Astrocyte (in vitro differentiated cells and primary cell): ENCODE measurements around the gene ARHGEF26. TPM values are rescaled to one million over a fixed set of nuclear protein-coding genes. Genes with fewer than 3 reads are reported as not detected.

Source experiments
- DNase-seq: peaks from one replicate; pipeline ENCODE4 v3.0.0-alpha.2; 2010; ENCODE audit warnings: low read depth
- FAIRE-seq: peaks from 2 replicates; lab custom pipeline; 2011; peaks lifted over from hg19 to GRCh38; lab: Jason Lieb, UNC
- H2AFZ ChIP-seq: 2 replicates; pipeline ENCODE4 v1.6.0; 2012; ENCODE audit warnings: low read depth, low read length, inconsistent platforms
- H3K27ac ChIP-seq: 2 replicates; pipeline ENCODE4 v1.5.1; 2011; ENCODE audit warnings: low read depth, low read length, inconsistent platforms
- H3K27me3 ChIP-seq: 2 replicates; pipeline ENCODE4 v1.6.0; 2011; ENCODE audit warnings: low read length, inconsistent platforms; ENCODE audit not compliant: insufficient read depth
- H3K36me3 ChIP-seq: 2 replicates; pipeline ENCODE4 v1.5.1; 2011; ENCODE audit warnings: low read length, inconsistent platforms; ENCODE audit not compliant: insufficient read depth
- H3K4me1 ChIP-seq: 2 replicates; pipeline ENCODE4 v1.5.1; 2011; ENCODE audit warnings: low read length, inconsistent platforms; ENCODE audit not compliant: insufficient read depth
- H3K4me2 ChIP-seq: 2 replicates; pipeline ENCODE4 v1.6.0; 2012; ENCODE audit warnings: low read length, inconsistent platforms
- H3K4me3 ChIP-seq: 2 replicates; pipeline ENCODE4 v1.5.1; 2011; ENCODE audit warnings: low read depth, mild to moderate bottlenecking, low read length, inconsistent platforms; ENCODE audit not compliant: insufficient read depth
- H3K79me2 ChIP-seq: 2 replicates; pipeline ENCODE4 v1.6.0; 2012; ENCODE audit warnings: mild to moderate bottlenecking, low read length, inconsistent platforms; ENCODE audit not compliant: insufficient read depth
- H3K9ac ChIP-seq: 2 replicates; pipeline ENCODE4 v1.6.0; 2012; ENCODE audit warnings: mild to moderate bottlenecking, low read length, inconsistent platforms
- H3K9me3 ChIP-seq: 2 replicates; pipeline ENCODE4 v1.5.1; 2012; ENCODE audit warnings: low read depth, mild to moderate bottlenecking, low read length, inconsistent platforms; ENCODE audit not compliant: insufficient read depth
- H4K20me1 ChIP-seq: 2 replicates; pipeline ENCODE4 v1.6.0; 2012; ENCODE audit warnings: low read length, inconsistent platforms; ENCODE audit not compliant: insufficient read depth
- H3K27ac Mint-ChIP-seq: one replicate; pipeline ENCODE4 v1.8.0; 2021; ENCODE audit warnings: mild to moderate bottlenecking, mixed read lengths; ENCODE audit not compliant: unreplicated experiment
- H3K27me3 Mint-ChIP-seq: one replicate; pipeline ENCODE4 v1.8.0; 2021; ENCODE audit warnings: low read depth, mixed read lengths; ENCODE audit not compliant: unreplicated experiment
- H3K36me3 Mint-ChIP-seq: one replicate; pipeline ENCODE4 v1.8.0; 2021; ENCODE audit warnings: low read depth, mixed read lengths; ENCODE audit not compliant: unreplicated experiment
- H3K4me1 Mint-ChIP-seq: one replicate; pipeline ENCODE4 v1.8.0; 2021; ENCODE audit warnings: low read depth, mixed read lengths; ENCODE audit not compliant: unreplicated experiment
- H3K4me3 Mint-ChIP-seq: one replicate; pipeline ENCODE4 v1.8.0; 2021; ENCODE audit warnings: mild to moderate bottlenecking, moderate library complexity, mixed read lengths; ENCODE audit not compliant: unreplicated experiment
- H3K9me3 Mint-ChIP-seq: one replicate; pipeline ENCODE4 v1.8.0; 2021; ENCODE audit warnings: mild to moderate bottlenecking, mixed read lengths; ENCODE audit not compliant: unreplicated experiment
- EZH2 ChIP-seq: IDR thresholded peaks from 2 replicates; pipeline ENCODE4 v1.6.1; 2012; ENCODE audit warnings: mild to moderate bottlenecking, low read length, inconsistent platforms; ENCODE audit not compliant: insufficient read depth
- total RNA-seq: library from RNA; stranded (reverse); gene quantifications from 2 replicates; pipeline ENCODE4 v1.2.1, GENCODE V29; 2021
- TF ChIP-seq, protein P1 (sequence below): IDR thresholded peaks from 2 replicates; pipeline ENCODE4 v1.5.1; 2011; ENCODE audit warnings: low read depth, mild to moderate bottlenecking, inconsistent platforms, low read length, moderate library complexity; ENCODE audit not compliant: insufficient read depth

The ARHGEF26 gene
- total RNA-seq, 1 donor from 2014 or later, result 1.7 TPM

DNA sequence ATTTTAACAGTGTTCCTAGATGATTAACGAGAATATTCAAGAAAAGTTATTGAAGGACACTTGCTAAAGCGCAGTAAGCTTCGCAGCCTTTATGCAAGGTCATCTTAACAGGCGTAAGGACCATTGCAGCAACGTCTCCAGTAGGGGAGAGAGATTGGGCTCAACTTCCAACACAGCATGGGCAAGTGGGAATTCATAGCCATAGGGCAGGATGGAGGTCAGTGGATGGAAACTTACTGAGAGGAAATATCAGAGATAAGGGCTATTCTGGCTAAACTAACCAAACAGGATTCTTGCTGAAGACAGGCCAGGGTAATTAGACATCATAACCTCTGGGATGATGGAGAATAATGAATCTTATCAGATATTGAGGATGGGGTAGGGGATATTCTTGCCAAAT is 120.3 kb downstream of the ARHGEF26 start:
- Histone ChIP-seq H3K4me1 (peaks cover 17% of the 10 kb centered on the region), H4K20me1 (no peaks in the 10 kb centered on the region), H3K4me3 (no peak overlapping the region), H3K27ac (no peak overlapping the region), H3K36me3 (no peaks in the 10 kb centered on the region), H3K27me3 (no peaks in the 10 kb centered on the region), H2AFZ (no peak overlapping the region), H3K4me2 (no peak overlapping the region), H3K9me3 (no peaks in the 10 kb centered on the region), H3K9ac (no peak overlapping the region), H3K79me2 (no peaks in the 10 kb centered on the region)
- FAIRE-seq, result no peak
- TF ChIP-seq EZH2, result no peak
- TF ChIP-seq, protein P1, sequence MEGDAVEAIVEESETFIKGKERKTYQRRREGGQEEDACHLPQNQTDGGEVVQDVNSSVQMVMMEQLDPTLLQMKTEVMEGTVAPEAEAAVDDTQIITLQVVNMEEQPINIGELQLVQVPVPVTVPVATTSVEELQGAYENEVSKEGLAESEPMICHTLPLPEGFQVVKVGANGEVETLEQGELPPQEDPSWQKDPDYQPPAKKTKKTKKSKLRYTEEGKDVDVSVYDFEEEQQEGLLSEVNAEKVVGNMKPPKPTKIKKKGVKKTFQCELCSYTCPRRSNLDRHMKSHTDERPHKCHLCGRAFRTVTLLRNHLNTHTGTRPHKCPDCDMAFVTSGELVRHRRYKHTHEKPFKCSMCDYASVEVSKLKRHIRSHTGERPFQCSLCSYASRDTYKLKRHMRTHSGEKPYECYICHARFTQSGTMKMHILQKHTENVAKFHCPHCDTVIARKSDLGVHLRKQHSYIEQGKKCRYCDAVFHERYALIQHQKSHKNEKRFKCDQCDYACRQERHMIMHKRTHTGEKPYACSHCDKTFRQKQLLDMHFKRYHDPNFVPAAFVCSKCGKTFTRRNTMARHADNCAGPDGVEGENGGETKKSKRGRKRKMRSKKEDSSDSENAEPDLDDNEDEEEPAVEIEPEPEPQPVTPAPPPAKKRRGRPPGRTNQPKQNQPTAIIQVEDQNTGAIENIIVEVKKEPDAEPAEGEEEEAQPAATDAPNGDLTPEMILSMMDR, result no peak
- H3K36me3 Mint-ChIP-seq, result peaks cover 8% of the 10 kb centered on the region
- no peaks in the 10 kb centered on the region for H3K9me3 Mint-ChIP-seq
- H3K27me3 Mint-ChIP-seq, result no peaks in the 10 kb centered on the region
- DNase-seq, result no peak
- peaks cover 18% of the 10 kb centered on the region for H3K4me1 Mint-ChIP-seq
- H3K4me3 Mint-ChIP-seq, result no peak overlapping the region
- no peak overlapping the region for H3K27ac Mint-ChIP-seq

DNA sequence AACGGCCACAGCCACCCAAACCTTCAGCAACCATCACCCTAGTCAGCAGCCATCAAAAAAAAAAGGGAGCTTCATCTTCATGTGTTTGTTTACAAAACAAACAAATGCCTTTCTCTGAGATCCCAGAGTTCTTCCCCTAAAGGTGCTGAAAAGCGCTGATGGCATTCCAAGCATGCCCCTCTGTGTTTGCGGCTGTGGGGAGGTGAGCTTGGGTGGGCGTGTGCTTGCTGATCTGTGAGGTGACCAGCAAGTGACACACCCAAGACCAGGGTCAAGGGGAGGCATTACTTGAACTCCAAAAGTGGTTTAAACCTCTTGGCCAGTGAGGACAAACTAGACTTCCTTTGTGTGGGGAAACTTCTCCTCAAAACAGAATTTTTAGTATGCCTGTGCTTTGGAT is 121.6 kb downstream of the ARHGEF26 start:
- H3K4me2 ChIP-seq, result peak overlapping the region; percentile 32
- H3K4me1 Mint-ChIP-seq, result peaks cover 18% of the 10 kb centered on the region

DNA sequence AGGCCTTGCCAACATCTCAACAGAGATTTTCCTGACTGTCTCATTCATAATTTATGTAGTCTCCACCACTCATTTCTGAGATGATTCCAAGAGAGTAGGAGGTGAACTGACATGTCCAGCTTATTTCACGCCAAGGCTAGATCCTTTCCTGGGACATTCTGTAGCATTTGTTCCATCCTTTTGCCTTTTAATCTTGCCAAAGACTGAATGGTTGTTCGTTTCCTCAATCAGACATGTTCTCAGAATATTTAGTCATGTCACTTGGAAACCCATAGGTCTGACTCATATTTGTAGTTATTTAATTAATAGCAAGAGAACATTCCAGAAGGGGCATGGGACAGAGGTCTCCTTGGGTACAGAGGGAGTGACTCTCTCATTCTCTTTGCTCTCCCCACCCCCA is 122.2 kb downstream of the ARHGEF26 start:
- H3K9ac ChIP-seq, result no peak overlapping the region

More for the DNA sequence above, 121.6 kb downstream of the ARHGEF26 start:
- peaks cover 14% of the 10 kb centered on the region for H3K36me3 Mint-ChIP-seq
- TF ChIP-seq, protein P1, result no peak
- TF ChIP-seq EZH2, result no peak
- H3K4me1 ChIP-seq, result peaks cover 17% of the 10 kb centered on the region
- DNase-seq (no peak), FAIRE-seq (no peak)
- no peak overlapping the region for H3K9ac ChIP-seq
- no peaks in the 10 kb centered on the region for H3K79me2 ChIP-seq
- no peaks in the 10 kb centered on the region for H3K36me3 ChIP-seq
- no peaks in the 10 kb centered on the region for H3K27me3 Mint-ChIP-seq
- no peaks in the 10 kb centered on the region for H3K9me3 ChIP-seq
- H3K9me3 Mint-ChIP-seq, result no peaks in the 10 kb centered on the region
- no peaks in the 10 kb centered on the region for H4K20me1 ChIP-seq
- H3K27ac Mint-ChIP-seq, result peak overlapping the region; percentile 1
- H2AFZ ChIP-seq, result no peak overlapping the region
- H3K4me3 ChIP-seq, result no peak overlapping the region
- H3K27me3 ChIP-seq, result no peaks in the 10 kb centered on the region
- H3K4me3 Mint-ChIP-seq, result no peak overlapping the region
- H3K27ac ChIP-seq, result peak overlapping the region; percentile 69

More for the DNA sequence above, 122.2 kb downstream of the ARHGEF26 start:
- no peaks in the 10 kb centered on the region for H3K27me3 ChIP-seq
- H3K27ac ChIP-seq, result peak overlapping the region; percentile 69
- H4K20me1 ChIP-seq, result no peaks in the 10 kb centered on the region
- no peak overlapping the region for H3K4me3 ChIP-seq
- peak overlapping the region; percentile 32 for H3K4me2 ChIP-seq
- FAIRE-seq, result peak; percentile 20
- TF ChIP-seq, protein P1, result no peak
- no peak for TF ChIP-seq EZH2
- peaks cover 18% of the 10 kb centered on the region for H3K4me1 Mint-ChIP-seq
- H2AFZ ChIP-seq, result no peak overlapping the region
- no peaks in the 10 kb centered on the region for H3K79me2 ChIP-seq
- peak; percentile 62 for DNase-seq
- no peaks in the 10 kb centered on the region for H3K9me3 ChIP-seq
- H3K36me3 ChIP-seq, result no peaks in the 10 kb centered on the region
- peaks cover 14% of the 10 kb centered on the region for H3K36me3 Mint-ChIP-seq
- no peak overlapping the region for H3K4me3 Mint-ChIP-seq
- no peaks in the 10 kb centered on the region for H3K27me3 Mint-ChIP-seq
- peaks cover 17% of the 10 kb centered on the region for H3K4me1 ChIP-seq
- no peaks in the 10 kb centered on the region for H3K9me3 Mint-ChIP-seq
- peak overlapping the region; percentile 1 for H3K27ac Mint-ChIP-seq
